AG04450 (cell line): Measurements from ENCODE around the gene TBKBP1. TPM values are rescaled to one million over a fixed set of nuclear protein-coding genes. Genes with fewer than 3 reads are reported as not detected.
A peak's percentile ranks its signal among the peaks of the same experiment; 100 is the strongest.

ENCODE experiments used
- CTCF ChIA-PET: fragments of 300-600, 350-600 bp; formaldehyde crosslinking; extraction: SDS; loops from one replicate; lab custom pipeline; 2022; ENCODE audit warnings: antibody characterized with exemption, inconsistent platforms; lab: Charles Lee
- POLR2A ChIA-PET: fragments of 350-600 bp; formaldehyde crosslinking; extraction: SDS; loops from one replicate; lab custom pipeline; 2021; ENCODE audit warnings: antibody characterized with exemption, inconsistent platforms; lab: Yijun Ruan, JAX
- DNase-seq: peaks from one replicate; pipeline ENCODE4 v3.0.0-alpha.2; 2011; ENCODE audit warnings: low read depth, low spot score
- H3K27ac ChIP-seq: one replicate; pipeline ENCODE4 v1.5.1; 2012; ENCODE audit warnings: low read depth, low read length, control low read depth
- H3K27me3 ChIP-seq: one replicate; pipeline ENCODE4 v1.6.0; 2012; ENCODE audit warnings: low read length; ENCODE audit not compliant: control insufficient read depth, insufficient read depth
- H3K4me3 ChIP-seq: 2 replicates; pipeline ENCODE4 v1.5.1; 2011; ENCODE audit warnings: mild to moderate bottlenecking, low read depth, low read length, control low read depth
- H3K9me3 ChIP-seq: 2 replicates; pipeline ENCODE4 v1.5.1; 2012; ENCODE audit warnings: low read length; ENCODE audit not compliant: control insufficient read depth, insufficient read depth
- CTCF ChIP-seq: IDR thresholded peaks from 2 replicates; pipeline ENCODE4 v1.5.1; 2011; ENCODE audit warnings: low read depth, low read length, control low read depth, inconsistent platforms
- polyA plus RNA-seq: library from polyadenylated mRNA; depleted of rRNA; stranded (reverse); fragments of >200 nt; gene quantifications from 2 replicates; pipeline ENCODE4 v1.2.3, GENCODE V29; 2011

Gene TBKBP1
- polyA plus RNA-seq, 1 experiment = 4.8 TPM

- ChIA-PET POLR2A (interaction anchor here (0.6 kb wide), 1 partner anchor 57 kb away, joined by 4 read pairs; no protein-coding TSS in a partner anchor), CTCF (no interaction called here)
- no peak for DNase-seq
- Histone ChIP-seq H3K4me3 (peak overlapping the region; percentile 65), H3K27ac (no peak overlapping the region), H3K9me3 (no peaks in the 10 kb centered on the region), H3K27me3 (no peaks in the 10 kb centered on the region)
- no peak for TF ChIP-seq CTCF
Observed at GRCh38 chr17:47692895-47693730, 848 bp upstream of the TBKBP1 start.

GRCh38 chr17:47694581-47695428 lies 844 bp downstream of the TBKBP1 start:
- CTCF ChIA-PET = interaction anchor here (0.7 kb wide), 1 partner anchor 129 kb away, joined by 4 read pairs; no protein-coding TSS in a partner anchor
- no peak for TF ChIP-seq CTCF
- Histone ChIP-seq H3K4me3 (peak overlapping the region; percentile 65), H3K9me3 (no peaks in the 10 kb centered on the region), H3K27ac (peak overlapping the region; percentile 11), H3K27me3 (no peaks in the 10 kb centered on the region)
- POLR2A ChIA-PET = interaction anchor here (0.5 to 1.2 kb wide), 4 partner anchors 11 to 816 kb away, joined by 3 to 5 read pairs (median 3); no protein-coding TSS in a partner anchor
- no peak for DNase-seq

DNA sequence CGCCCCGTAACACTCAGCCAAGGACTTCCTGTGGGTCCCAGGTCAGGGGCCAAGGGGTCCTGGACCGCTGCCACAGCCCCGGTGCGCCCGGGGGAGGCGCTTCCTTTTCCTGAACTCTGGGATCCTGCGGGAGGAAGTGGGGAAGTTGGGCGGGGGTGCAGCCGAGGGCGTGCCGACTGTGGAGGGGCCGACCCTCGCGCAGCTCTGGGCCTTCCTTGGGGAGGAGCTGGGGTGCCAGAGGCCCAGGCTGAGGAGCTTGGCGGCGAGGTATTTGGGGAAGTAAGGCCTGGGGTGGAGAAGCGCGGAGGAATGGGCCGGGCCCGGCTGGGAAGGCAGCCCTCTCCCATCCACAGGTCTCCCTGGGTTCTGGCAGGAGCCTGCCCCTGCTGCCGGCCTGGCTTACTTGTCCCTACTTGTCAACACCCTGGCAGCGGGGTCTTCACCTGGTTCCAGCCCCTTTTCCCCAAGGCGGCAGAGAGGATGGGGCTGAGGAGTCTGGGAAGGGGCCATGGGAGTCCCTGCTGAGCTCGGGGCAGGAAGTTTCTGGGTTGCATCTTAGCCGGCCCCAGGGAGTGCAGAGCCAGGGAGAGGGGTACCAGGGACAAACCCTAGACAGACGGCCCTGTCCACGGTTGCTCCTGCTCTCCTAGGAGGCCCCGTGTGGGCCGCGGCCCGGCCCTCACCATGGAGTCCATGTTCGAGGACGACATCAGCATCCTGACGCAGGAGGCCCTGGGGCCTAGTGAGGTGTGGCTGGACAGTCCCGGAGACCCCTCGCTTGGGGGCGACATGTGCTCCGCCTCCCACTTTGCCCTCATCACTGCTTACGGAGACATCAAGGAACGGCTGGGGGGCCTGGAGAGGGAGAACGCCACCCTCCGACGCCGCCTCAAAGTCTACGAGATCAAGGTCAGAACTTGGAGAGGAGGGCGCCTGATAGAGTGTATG lies 1.7 kb downstream of the TBKBP1 start:
- DNase-seq = no peak
- no peaks in the 10 kb centered on the region for H3K27me3 ChIP-seq
- ChIA-PET CTCF (interaction anchor here (0.7 kb wide), 1 partner anchor 128 kb away, joined by 4 read pairs; no protein-coding TSS in a partner anchor), POLR2A (interaction anchor here (1.2 kb wide), 1 partner anchor 17 kb away, joined by 5 read pairs; no protein-coding TSS in a partner anchor)
- peak overlapping the region; percentile 11 for H3K27ac ChIP-seq
- H3K9me3 ChIP-seq = no peaks in the 10 kb centered on the region
- no peak for TF ChIP-seq CTCF
- H3K4me3 ChIP-seq = peak overlapping the region; percentile 65

GRCh38 chr17:47696717-47697642 lies 3.0 kb downstream of the TBKBP1 start:
- Histone ChIP-seq H3K4me3 (no peak overlapping the region), H3K9me3 (no peaks in the 10 kb centered on the region), H3K27me3 (no peaks in the 10 kb centered on the region), H3K27ac (no peak overlapping the region)
- ChIA-PET POLR2A (interaction anchor here (0.6 kb wide), 1 partner anchor 42 kb away, joined by 4 read pairs; no protein-coding TSS in a partner anchor), CTCF (interaction anchor here (0.7 to 3.6 kb wide), 2 partner anchors 11 to 14 kb away, joined by 4 to 19 read pairs; no protein-coding TSS in a partner anchor)
- DNase-seq = no peak
- no peak for TF ChIP-seq CTCF
